ENCODE results near the gene TCF3.

The TCF3 gene

GRCh38 chr19:1629256-1629808 lies 23.1 kb downstream of the TCF3 start:
- DNase-seq, result no peak

- DNase-seq, result no peak
Observed at GRCh38 chr19:1627194-1627593, 25.2 kb downstream of the TCF3 start.

- peak; percentile 23 for DNase-seq
Observed at GRCh38 chr19:1626417-1627010, 25.9 kb downstream of the TCF3 start.

- DNase-seq, result peak; percentile 43
Observed at GRCh38 chr19:1624458-1624857, 28.0 kb downstream of the TCF3 start.

GRCh38 chr19:1622541-1622940 lies 29.9 kb downstream of the TCF3 start:
- no peak for DNase-seq

- DNase-seq, result no peak
Observed at GRCh38 chr19:1622007-1622406, 30.4 kb downstream of the TCF3 start.

GRCh38 chr19:1621574-1621973 lies 30.8 kb downstream of the TCF3 start:
- DNase-seq, result no peak

- no peak for DNase-seq
Observed at GRCh38 chr19:1621021-1621420, 31.4 kb downstream of the TCF3 start.

GRCh38 chr19:1620502-1620901 lies 31.9 kb downstream of the TCF3 start:
- no peak for DNase-seq

- DNase-seq, result no peak
Observed at GRCh38 chr19:1619703-1620102, 32.7 kb downstream of the TCF3 start.

- DNase-seq, result no peak
Observed at GRCh38 chr19:1619094-1619439, 33.3 kb downstream of the TCF3 start.

GRCh38 chr19:1618157-1619093 lies 34.0 kb downstream of the TCF3 start:
- no peak for DNase-seq

GRCh38 chr19:1616875-1617274 lies 35.5 kb downstream of the TCF3 start:
- peak; percentile 41 for DNase-seq

GRCh38 chr19:1616396-1616795 lies 36.0 kb downstream of the TCF3 start:
- no peak for DNase-seq

GRCh38 chr19:1615156-1615765 lies 37.2 kb downstream of the TCF3 start:
- DNase-seq, result no peak

- no peak for DNase-seq
Observed at GRCh38 chr19:1613808-1614570, 38.4 kb downstream of the TCF3 start.

GRCh38 chr19:1613146-1613545 lies 39.3 kb downstream of the TCF3 start:
- peak; percentile 45 for DNase-seq

GRCh38 chr19:1612114-1613086 lies 40.0 kb downstream of the TCF3 start:
- DNase-seq, result no peak

- no peak for DNase-seq
Observed at GRCh38 chr19:1611353-1611752, 41.1 kb downstream of the TCF3 start.

- no peak for DNase-seq
Observed at GRCh38 chr19:1610579-1610978, 41.8 kb downstream of the TCF3 start.

GRCh38 chr19:1609680-1610474 lies 42.5 kb downstream of the TCF3 start:
- DNase-seq, result no peak
